Upper lobe of left lung (tissue), 6 donors: Measurements from ENCODE around the gene ZNF107. TPM values are rescaled to one million over a fixed set of nuclear protein-coding genes. Genes with fewer than 3 reads are reported as not detected.
A peak's percentile ranks its signal among the peaks of the same experiment; 100 is the strongest.

Experiments used
- ATAC-seq, 2 donors: fragments of 200-7000 bp; cut with Tn5 transposase; one replicate each; pipeline ENCODE4 v1.9.1; 2022; ENCODE audit warnings: mild to moderate bottlenecking in 2 of 2, moderate library complexity in 2 of 2; ENCODE audit not compliant: low FRiP score in 2 of 2
- DNase-seq, 2 donors: peaks; one replicate each; pipeline ENCODE4 v3.0.0-alpha.2; 2019 to 2020
- H3K27ac ChIP-seq, 4 donors: fragments of 200-600 bp; sonication (generic); one replicate each; pipeline ENCODE4 v1.5.1; 2016 to 2019
- H3K27me3 ChIP-seq, 4 donors: fragments of 200-600 bp; sonication (generic); one replicate each; pipeline ENCODE4 v1.5.1; 2017 to 2019
- H3K36me3 ChIP-seq, 4 donors: fragments of 200-600 bp; sonication (generic); one replicate each; pipeline ENCODE4 v1.5.1; 2016 to 2019
- H3K4me1 ChIP-seq, 4 donors: fragments of 200-600 bp; sonication (generic); one replicate each; pipeline ENCODE4 v1.5.1; 2018 to 2019
- H3K4me3 ChIP-seq, 4 donors: fragments of 200-600 bp; sonication (generic); one replicate each; pipeline ENCODE4 v1.5.1; 2017 to 2019; ENCODE audit warnings: mild to moderate bottlenecking in 2 of 4, moderate library complexity in 1 of 4
- H3K9me3 ChIP-seq, 4 donors: fragments of 200-600 bp; sonication (generic); one replicate each; pipeline ENCODE4 v1.5.1; 2018 to 2019
- EP300 ChIP-seq, 4 donors: sonication (generic); formaldehyde crosslinking; IDR thresholded peaks; one replicate each; pipeline ENCODE4 v1.5.1; 2017; ENCODE audit warnings: antibody characterized with exemption in 4 of 4, control low read depth in 2 of 4
- POLR2A ChIP-seq, 4 donors: fragments of 450-650 bp; IDR thresholded peaks; one replicate each; pipeline ENCODE4 v1.5.1; 2016 to 2017; ENCODE audit warnings: antibody characterized with exemption in 4 of 4, mild to moderate bottlenecking in 2 of 4
- POLR2AphosphoS5 ChIP-seq, 2 donors: sonication (generic); formaldehyde crosslinking; IDR thresholded peaks; one replicate each; pipeline ENCODE4 v1.5.1; 2017; ENCODE audit warnings: antibody characterized with exemption in 2 of 2
- WGBS, 2 donors: methylation state at CpG; one replicate each; pipeline ENCODE4 v1.1.5; 2017 to 2018; 5-methylcytosine and 5-hydroxymethylcytosine counted together
- total RNA-seq, 6 donors: library from RNA; depleted of rRNA in 4 of 6; stranded (reverse); fragments of >200 nt in 4 of 6; gene quantifications; one replicate each; pipeline versions ENCODE4 v1.1.0 to v1.2.1, GENCODE V29; 2016 to 2021
- TF ChIP-seq, protein P1 (sequence below), 6 experiments: fragments of 450-650 bp in 4 of 6; fragments of 200-600 bp in 2 of 6; sonication (generic) in 2 of 6; IDR thresholded peaks; one replicate each; pipeline ENCODE4 v1.5.1; 2016 to 2019; ENCODE audit warnings: antibody characterized with exemption in 6 of 6
- donor health status: DM: no; HTN: no; CAD: no; lungs with moderate emphysema.
- donor health status: DM: no; HTN: yes; CAD: no; lungs with severe emphysema.

The ZNF107 gene
- total RNA-seq, 6 donors from 2014 or later, result 2.7 to 13.6 (median 4.2) TPM

- DNase-seq, result no peak
- Histone ChIP-seq H3K36me3 (no peaks in the 10 kb centered on the region), H3K27ac (no peak overlapping the region), H3K4me1 (no peaks in the 10 kb centered on the region), H3K9me3 (no peaks in the 10 kb centered on the region), H3K4me3 (no peak overlapping the region), H3K27me3 (no peaks in the 10 kb centered on the region)
- WGBS, 2 donors, result 15 to 43% methylated on average over 2 of the region's 2 CpGs
- ATAC-seq, result no peak
- TF ChIP-seq, protein P1, sequence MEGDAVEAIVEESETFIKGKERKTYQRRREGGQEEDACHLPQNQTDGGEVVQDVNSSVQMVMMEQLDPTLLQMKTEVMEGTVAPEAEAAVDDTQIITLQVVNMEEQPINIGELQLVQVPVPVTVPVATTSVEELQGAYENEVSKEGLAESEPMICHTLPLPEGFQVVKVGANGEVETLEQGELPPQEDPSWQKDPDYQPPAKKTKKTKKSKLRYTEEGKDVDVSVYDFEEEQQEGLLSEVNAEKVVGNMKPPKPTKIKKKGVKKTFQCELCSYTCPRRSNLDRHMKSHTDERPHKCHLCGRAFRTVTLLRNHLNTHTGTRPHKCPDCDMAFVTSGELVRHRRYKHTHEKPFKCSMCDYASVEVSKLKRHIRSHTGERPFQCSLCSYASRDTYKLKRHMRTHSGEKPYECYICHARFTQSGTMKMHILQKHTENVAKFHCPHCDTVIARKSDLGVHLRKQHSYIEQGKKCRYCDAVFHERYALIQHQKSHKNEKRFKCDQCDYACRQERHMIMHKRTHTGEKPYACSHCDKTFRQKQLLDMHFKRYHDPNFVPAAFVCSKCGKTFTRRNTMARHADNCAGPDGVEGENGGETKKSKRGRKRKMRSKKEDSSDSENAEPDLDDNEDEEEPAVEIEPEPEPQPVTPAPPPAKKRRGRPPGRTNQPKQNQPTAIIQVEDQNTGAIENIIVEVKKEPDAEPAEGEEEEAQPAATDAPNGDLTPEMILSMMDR (IDR thresholded peaks at IDR 0.05), result peak in 3 of 6 experiments; percentile 11 to 41 (median 33)
- TF ChIP-seq EP300 (IDR thresholded peaks at IDR 0.05), result no peak
- TF ChIP-seq POLR2A (IDR thresholded peaks at IDR 0.05), result no peak
- no peak for TF ChIP-seq POLR2AphosphoS5 (IDR thresholded peaks at IDR 0.05)
Observed at GRCh38 chr7:64630496-64630895, 35.4 kb upstream of the ZNF107 start.

GRCh38 chr7:64632029-64632428 is 33.9 kb upstream of the ZNF107 start:
- no peaks in the 10 kb centered on the region for H3K27me3 ChIP-seq
- TF ChIP-seq EP300 (IDR thresholded peaks at IDR 0.05) (no peak), POLR2A (IDR thresholded peaks at IDR 0.05) (no peak), POLR2AphosphoS5 (IDR thresholded peaks at IDR 0.05) (no peak)
- TF ChIP-seq, protein P1 (IDR thresholded peaks at IDR 0.05), result no peak
- H3K36me3 ChIP-seq, result no peaks in the 10 kb centered on the region
- no peak overlapping the region for H3K4me3 ChIP-seq
- no peak for DNase-seq
- no peak for ATAC-seq
- H3K4me1 ChIP-seq, result no peaks in the 10 kb centered on the region
- H3K27ac ChIP-seq, result no peak overlapping the region
- WGBS, 2 donors, result 89 to 95% methylated on average over 1 of the region's 1 CpG
- H3K9me3 ChIP-seq, result no peaks in the 10 kb centered on the region

- Histone ChIP-seq H3K36me3 (no peaks in the 10 kb centered on the region), H3K4me3 (no peak overlapping the region), H3K27ac (no peak overlapping the region), H3K27me3 (no peaks in the 10 kb centered on the region), H3K9me3 (no peaks in the 10 kb centered on the region), H3K4me1 (no peaks in the 10 kb centered on the region)
- no peak for DNase-seq
- 74 to 83% methylated on average over 3 of the region's 3 CpGs for WGBS, 2 donors
- no peak for ATAC-seq
- no peak for TF ChIP-seq EP300 (IDR thresholded peaks at IDR 0.05)
- TF ChIP-seq POLR2A (IDR thresholded peaks at IDR 0.05), result no peak
- no peak for TF ChIP-seq POLR2AphosphoS5 (IDR thresholded peaks at IDR 0.05)
- TF ChIP-seq, protein P1 (IDR thresholded peaks at IDR 0.05), result no peak
Observed at GRCh38 chr7:64633401-64633800, 32.5 kb upstream of the ZNF107 start.

- Histone ChIP-seq H3K27me3 (no peaks in the 10 kb centered on the region), H3K9me3 (no peaks in the 10 kb centered on the region), H3K36me3 (no peaks in the 10 kb centered on the region), H3K4me3 (no peak overlapping the region), H3K4me1 (no peaks in the 10 kb centered on the region), H3K27ac (no peak overlapping the region)
- TF ChIP-seq POLR2A (IDR thresholded peaks at IDR 0.05) (no peak), POLR2AphosphoS5 (IDR thresholded peaks at IDR 0.05) (no peak), EP300 (IDR thresholded peaks at IDR 0.05) (no peak)
- TF ChIP-seq, protein P1 (IDR thresholded peaks at IDR 0.05), result no peak
- DNase-seq (no peak), ATAC-seq (no peak)
- 76 to 82% methylated on average over 2 of the region's 2 CpGs for WGBS, 2 donors
Observed at GRCh38 chr7:64634406-64635062, 31.4 kb upstream of the ZNF107 start.

DNA sequence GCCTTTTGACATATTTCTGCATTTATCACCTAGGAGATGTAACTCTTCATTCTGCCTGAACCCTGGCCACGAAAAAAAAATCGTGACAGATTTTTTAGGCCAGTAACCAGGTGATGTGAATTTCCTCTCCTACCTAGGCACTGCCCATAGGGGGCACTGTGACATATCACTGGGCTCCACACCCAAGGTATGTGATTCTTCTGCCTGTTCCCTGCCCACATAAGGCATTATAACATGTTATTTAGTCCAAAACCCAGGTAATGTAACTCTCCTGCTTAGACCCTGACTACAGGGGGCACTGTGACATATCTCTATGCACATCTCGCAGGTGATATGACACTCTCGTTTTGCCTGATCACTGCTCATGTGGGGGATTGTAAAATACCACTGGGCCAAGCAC is 29.5 kb upstream of the ZNF107 start:
- TF ChIP-seq, protein P1 (IDR thresholded peaks at IDR 0.05), result no peak
- TF ChIP-seq POLR2AphosphoS5 (IDR thresholded peaks at IDR 0.05) (no peak), EP300 (IDR thresholded peaks at IDR 0.05) (no peak), POLR2A (IDR thresholded peaks at IDR 0.05) (no peak)
- Histone ChIP-seq H3K36me3 (no peaks in the 10 kb centered on the region), H3K4me3 (no peak overlapping the region), H3K4me1 (no peaks in the 10 kb centered on the region), H3K9me3 (no peaks in the 10 kb centered on the region), H3K27ac (no peak overlapping the region), H3K27me3 (no peaks in the 10 kb centered on the region)
- DNase-seq (no peak), ATAC-seq (no peak)
- WGBS, 2 donors, result 58 to 73% methylated on average over 2 to 4 of the region's 4 CpGs
